Neural cell (in vitro differentiated cells): Measurements from ENCODE around the gene ATP5PD.

Experiments
- CTCF ChIP-seq: fragments of 450-650 bp; IDR thresholded peaks from 2 replicates; pipeline ENCODE4 v1.5.1; 2014; ENCODE audit warnings: antibody characterized with exemption, mild to moderate bottlenecking, moderate library complexity; ENCODE audit not compliant: poor library complexity, severe bottlenecking
- EP300 ChIP-seq: fragments of 450-650 bp; conservative IDR thresholded peaks from 2 replicates; pipeline ENCODE4 v1.6.1; 2014; ENCODE audit warnings: antibody characterized with exemption, mild to moderate bottlenecking, moderate library complexity; ENCODE audit not compliant: poor library complexity, severe bottlenecking
- EZH2 ChIP-seq: fragments of 200-600, 300-800 bp; shearing (Covaris generic), sonication (generic); IDR thresholded peaks from 2 replicates; pipeline ENCODE4 v1.6.1; 2014; ENCODE audit warnings: antibody characterized with exemption, low read length, borderline replicate concordance, mild to moderate bottlenecking; ENCODE audit not compliant: insufficient read depth, poor library complexity, severe bottlenecking
- MXI1 ChIP-seq: fragments of 450-650 bp; conservative IDR thresholded peaks from 2 replicates; pipeline ENCODE4 v1.6.1; 2014; ENCODE audit warnings: antibody characterized with exemption, mild to moderate bottlenecking; ENCODE audit not compliant: poor library complexity, severe bottlenecking
- REST ChIP-seq: IDR thresholded peaks from 2 replicates; pipeline ENCODE4 v1.6.1; 2012; ENCODE audit warnings: borderline replicate concordance
- SMC3 ChIP-seq: fragments of 450-650 bp; conservative IDR thresholded peaks from 2 replicates; pipeline ENCODE4 v1.6.1; 2014; ENCODE audit warnings: antibody characterized with exemption, mild to moderate bottlenecking, moderate library complexity; ENCODE audit not compliant: poor library complexity

- no peak for TF ChIP-seq SMC3
- TF ChIP-seq MXI1, result no peak
- TF ChIP-seq CTCF, result no peak
- no peak for TF ChIP-seq REST
- no peak for TF ChIP-seq EZH2
- TF ChIP-seq EP300, result no peak
These were observed 40.4 kb upstream of the ATP5PD start for GRCh38 chr17:75087182-75087557.
